Lower leg skin (tissue), 4 donors: ENCODE results near the gene HLA-DMB. TPM values are rescaled to one million over a fixed set of nuclear protein-coding genes. Genes with fewer than 3 reads are reported as not detected.
A peak's percentile ranks its signal among the peaks of the same experiment; 100 is the strongest.

Source experiments
- DNase-seq, 2 donors: peaks; one replicate each; pipeline ENCODE4 v3.0.0-alpha.2; 2019; ENCODE audit warnings: low spot score in 2 of 2
- H3K4me3 ChIP-seq: fragments of 200-600 bp; sonication (generic); 2 replicates; pipeline ENCODE4 v1.5.1; 2017; ENCODE audit warnings: mild to moderate bottlenecking, low read depth; ENCODE audit not compliant: poor library complexity, severe bottlenecking
- POLR2A ChIP-seq, 2 donors: fragments of 450-650 bp; IDR thresholded peaks; one replicate each; pipeline ENCODE4 v1.6.1; 2016 to 2017; ENCODE audit warnings: antibody characterized with exemption in 2 of 2, mild to moderate bottlenecking in 1 of 2, moderate library complexity in 1 of 2
- WGBS, 2 donors: methylation state at CpG; one replicate each; pipeline ENCODE4 v1.1.5; 2018; 5-methylcytosine and 5-hydroxymethylcytosine counted together
- intact Hi-C: fragments of 100-400 bp; cut with DNase I; formaldehyde crosslinking; loops from one replicate; pipeline ENCODE4 v1.15.0; 2023; ENCODE audit warnings: low total_unique reads
- total RNA-seq, 4 donors: library from RNA; depleted of rRNA; stranded (reverse); fragments of >200 nt; gene quantifications; one replicate each; pipeline ENCODE4 v1.1.0, GENCODE V29; 2016
- TF ChIP-seq, protein P1 (sequence below), 3 donors: fragments of 450-650 bp; IDR thresholded peaks; one replicate each; pipeline ENCODE4 v1.5.1; 2016; ENCODE audit warnings: antibody characterized with exemption in 3 of 3, mild to moderate bottlenecking in 3 of 3, moderate library complexity in 2 of 3

The HLA-DMB gene
- total RNA-seq, 4 donors from 2014 or later, result 15.3 to 23.2 (median 18.4) TPM

GRCh38 chr6:32936239-32937152 lies 4.3 kb downstream of the HLA-DMB start:
- no peak for DNase-seq
- TF ChIP-seq POLR2A (IDR thresholded peaks at IDR 0.05), result no peak
- intact Hi-C loops, result loop anchor here (5.0 kb wide), 1 partner anchor 41 kb away; no protein-coding TSS in a partner anchor
- no peak overlapping the region for H3K4me3 ChIP-seq
- 72 to 77% methylated on average over 12 of the region's 12 CpGs for WGBS, 2 donors

DNA sequence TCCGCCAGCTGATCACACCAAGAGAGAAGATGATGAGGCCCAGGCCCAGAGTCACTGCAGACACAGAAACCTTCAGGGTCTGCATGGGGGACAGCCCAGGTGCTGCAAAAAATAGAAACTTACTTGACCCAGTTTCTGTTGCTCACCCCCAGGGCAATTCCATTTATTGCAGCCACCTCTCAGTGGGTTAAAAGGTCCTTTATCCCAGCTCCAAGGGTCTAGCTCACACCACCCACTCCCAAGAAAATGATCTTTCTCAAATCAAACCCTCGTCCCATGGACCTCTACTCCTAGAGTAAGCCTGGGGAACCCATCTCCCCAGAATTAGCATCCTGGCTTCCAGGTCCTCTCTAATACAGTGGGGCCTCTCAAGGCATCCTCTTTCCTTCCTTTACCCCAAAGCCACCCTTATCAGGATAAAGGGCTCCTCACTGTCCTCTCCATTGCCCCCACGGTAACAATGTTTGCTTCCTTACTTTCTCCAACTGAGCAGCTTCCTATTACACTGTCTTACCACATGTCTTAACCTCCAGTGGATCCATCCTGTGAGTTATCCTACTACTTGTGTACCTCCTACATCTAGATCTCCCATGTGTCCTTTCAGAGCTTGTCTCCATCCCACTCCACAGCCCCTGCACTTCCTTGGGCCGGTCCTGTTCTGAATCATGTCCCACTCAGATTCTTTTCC lies 5.1 kb downstream of the HLA-DMB start:
- no peak overlapping the region for H3K4me3 ChIP-seq
- intact Hi-C loops, result loop anchor here (5.0 kb wide), 1 partner anchor 42 kb away; no protein-coding TSS in a partner anchor
- WGBS, 2 donors, result 86 to 94% methylated on average over 4 of the region's 4 CpGs
- TF ChIP-seq, protein P1, sequence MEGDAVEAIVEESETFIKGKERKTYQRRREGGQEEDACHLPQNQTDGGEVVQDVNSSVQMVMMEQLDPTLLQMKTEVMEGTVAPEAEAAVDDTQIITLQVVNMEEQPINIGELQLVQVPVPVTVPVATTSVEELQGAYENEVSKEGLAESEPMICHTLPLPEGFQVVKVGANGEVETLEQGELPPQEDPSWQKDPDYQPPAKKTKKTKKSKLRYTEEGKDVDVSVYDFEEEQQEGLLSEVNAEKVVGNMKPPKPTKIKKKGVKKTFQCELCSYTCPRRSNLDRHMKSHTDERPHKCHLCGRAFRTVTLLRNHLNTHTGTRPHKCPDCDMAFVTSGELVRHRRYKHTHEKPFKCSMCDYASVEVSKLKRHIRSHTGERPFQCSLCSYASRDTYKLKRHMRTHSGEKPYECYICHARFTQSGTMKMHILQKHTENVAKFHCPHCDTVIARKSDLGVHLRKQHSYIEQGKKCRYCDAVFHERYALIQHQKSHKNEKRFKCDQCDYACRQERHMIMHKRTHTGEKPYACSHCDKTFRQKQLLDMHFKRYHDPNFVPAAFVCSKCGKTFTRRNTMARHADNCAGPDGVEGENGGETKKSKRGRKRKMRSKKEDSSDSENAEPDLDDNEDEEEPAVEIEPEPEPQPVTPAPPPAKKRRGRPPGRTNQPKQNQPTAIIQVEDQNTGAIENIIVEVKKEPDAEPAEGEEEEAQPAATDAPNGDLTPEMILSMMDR (IDR thresholded peaks at IDR 0.05), result no peak
- no peak for TF ChIP-seq POLR2A (IDR thresholded peaks at IDR 0.05)
- no peak for DNase-seq

DNA sequence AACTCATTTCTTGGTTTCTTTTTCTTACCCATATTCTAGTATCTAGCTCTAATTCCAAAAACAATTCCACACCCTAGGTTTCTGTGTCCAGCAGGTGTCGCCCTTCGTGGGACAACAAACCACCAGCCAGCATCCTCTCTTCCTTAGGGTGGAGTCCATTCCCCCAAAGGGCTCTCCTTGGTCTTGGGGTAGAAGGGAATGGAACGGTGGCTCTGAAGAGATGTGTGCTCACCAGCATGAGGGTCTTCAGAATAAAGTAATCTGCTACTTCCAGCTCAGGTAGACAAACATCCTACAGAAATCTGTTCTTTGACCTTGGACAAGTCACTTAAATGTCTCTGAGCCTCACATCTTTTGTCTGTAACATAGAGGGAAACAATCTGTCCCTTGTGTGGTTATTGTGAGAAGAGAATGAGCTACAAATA lies 7.2 kb downstream of the HLA-DMB start:
- intact Hi-C loops, result no loop called here
- WGBS, 2 donors, result 0% methylated on average over 3 of the region's 3 CpGs
- TF ChIP-seq, protein P1 (IDR thresholded peaks at IDR 0.05), result peak in 1 of 3 donors; percentile 50
- TF ChIP-seq POLR2A (IDR thresholded peaks at IDR 0.05), result no peak
- DNase-seq, result peak; percentile 80 to 94
- H3K4me3 ChIP-seq, result no peak overlapping the region

GRCh38 chr6:32932132-32932868 lies 8.5 kb downstream of the HLA-DMB start:
- intact Hi-C loops, result no loop called here
- no peak overlapping the region for H3K4me3 ChIP-seq
- no peak for DNase-seq
- no peak for TF ChIP-seq POLR2A (IDR thresholded peaks at IDR 0.05)
- TF ChIP-seq, protein P1 (IDR thresholded peaks at IDR 0.05), result no peak
- WGBS, 2 donors, result 81 to 82% methylated on average over 7 of the region's 7 CpGs

- H3K4me3 ChIP-seq, result no peak overlapping the region
- DNase-seq, result no peak
- 0 to 35% methylated on average over 1 of the region's 1 CpG for WGBS, 2 donors
- intact Hi-C loops, result no loop called here
- TF ChIP-seq POLR2A (IDR thresholded peaks at IDR 0.05), result no peak
- TF ChIP-seq, protein P1 (IDR thresholded peaks at IDR 0.05), result no peak
Observed at GRCh38 chr6:32931211-32931610, 9.6 kb downstream of the HLA-DMB start.
